GM12873 (cell line): ENCODE data around the gene HOXB2.

ENCODE experiments used
- CTCF ChIP-seq: IDR thresholded peaks from 2 replicates; pipeline ENCODE4 v1.5.1; 2012; ENCODE audit warnings: low read depth, mild to moderate bottlenecking, moderate library complexity, low read length, control low read depth; ENCODE audit not compliant: insufficient read depth; ENCODE audit errors: missing control alignments

The HOXB2 gene

GRCh38 chr17:48590607-48591161, 45.8 kb upstream of the HOXB2 start:
- no peak for TF ChIP-seq CTCF

- TF ChIP-seq CTCF = no peak
These were observed 45.1 kb upstream of the HOXB2 start, which contains the start of gene HOXB3 for GRCh38 chr17:48589831-48590606. TSS of gene HOXB3 (minus strand) at chr17:48590241. CDS start at chr17:48552474, 37,767 bp downstream.

GRCh38 chr17:48589060-48589830, 44.3 kb upstream of the HOXB2 start:
- TF ChIP-seq CTCF = no peak

- TF ChIP-seq CTCF = no peak
These were observed 43.6 kb upstream of the HOXB2 start for GRCh38 chr17:48588528-48588927.

- TF ChIP-seq CTCF = no peak
These were observed 43.1 kb upstream of the HOXB2 start for GRCh38 chr17:48588074-48588415.

- no peak for TF ChIP-seq CTCF
These were observed 42.6 kb upstream of the HOXB2 start for GRCh38 chr17:48587276-48588073.
